Smooth muscle cell of the brain vasculature (primary cell): ENCODE measurements around the gene UBE2E1.
"Not testable (repeated sequence)": the region's sequence is repeated elsewhere in the genome, so short reads cannot be mapped to it uniquely, and the experiment has no call there.

ENCODE experiments used
- DNase-seq: peaks from one replicate; pipeline ENCODE4 v3.0.0-alpha.2; 2012; ENCODE audit warnings: low read depth, low spot score

The UBE2E1 gene

GRCh38 chr3:23916886-23917678 is 111.3 kb downstream of the UBE2E1 start, which contains the start of the genes NKIRAS1 and RPL15:
TSS of gene NKIRAS1 (minus strand) at chr3:23916990. CDS start at chr3:23910904, 6,086 bp downstream.
TSS of gene RPL15 (plus strand) at chr3:23917132. CDS start at chr3:23917860, 728 bp downstream.
- DNase-seq = peak; percentile 88

DNA sequence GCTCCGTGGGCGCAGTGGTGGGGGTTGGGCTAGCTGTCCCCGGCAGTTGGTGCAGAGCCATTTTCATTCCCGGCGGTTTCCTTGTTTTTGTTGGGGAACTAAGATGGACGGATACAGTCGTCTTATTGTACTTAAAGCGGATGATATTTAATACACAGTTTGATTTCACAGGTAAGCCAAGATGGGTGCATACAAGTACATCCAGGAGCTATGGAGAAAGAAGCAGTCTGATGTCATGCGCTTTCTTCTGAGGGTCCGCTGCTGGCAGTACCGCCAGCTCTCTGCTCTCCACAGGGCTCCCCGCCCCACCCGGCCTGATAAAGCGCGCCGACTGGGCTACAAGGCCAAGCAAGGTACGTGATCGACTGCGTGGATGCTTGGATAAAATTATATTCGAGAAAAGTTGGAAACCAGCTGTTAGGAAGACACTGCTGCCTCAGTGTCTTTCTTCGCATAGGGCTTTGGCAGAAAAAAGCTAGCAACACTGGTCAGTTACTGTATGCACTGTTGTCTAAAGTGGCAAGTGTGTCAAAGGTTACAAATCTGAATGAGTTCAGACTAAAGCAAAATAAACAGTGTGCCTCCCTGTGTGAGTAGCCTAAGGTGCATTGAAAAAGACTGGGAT is 112.0 kb downstream of the UBE2E1 start:
- DNase-seq = not testable (repeated sequence)

DNA sequence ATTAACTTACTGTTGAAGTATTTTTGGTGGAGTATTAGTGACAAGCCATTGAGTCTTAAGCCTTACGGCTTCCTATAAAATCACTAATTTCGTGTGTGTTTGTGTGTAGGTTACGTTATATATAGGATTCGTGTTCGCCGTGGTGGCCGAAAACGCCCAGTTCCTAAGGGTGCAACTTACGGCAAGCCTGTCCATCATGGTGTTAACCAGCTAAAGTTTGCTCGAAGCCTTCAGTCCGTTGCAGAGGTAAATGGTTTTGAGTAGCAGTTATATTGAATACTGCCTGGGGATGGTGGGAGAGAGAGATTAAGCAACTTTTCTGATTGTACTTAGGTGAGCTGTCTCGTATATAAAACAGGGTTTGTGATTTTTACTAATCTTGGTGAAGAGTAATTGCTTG is 112.6 kb downstream of the UBE2E1 start:
- not testable (repeated sequence) for DNase-seq

DNA sequence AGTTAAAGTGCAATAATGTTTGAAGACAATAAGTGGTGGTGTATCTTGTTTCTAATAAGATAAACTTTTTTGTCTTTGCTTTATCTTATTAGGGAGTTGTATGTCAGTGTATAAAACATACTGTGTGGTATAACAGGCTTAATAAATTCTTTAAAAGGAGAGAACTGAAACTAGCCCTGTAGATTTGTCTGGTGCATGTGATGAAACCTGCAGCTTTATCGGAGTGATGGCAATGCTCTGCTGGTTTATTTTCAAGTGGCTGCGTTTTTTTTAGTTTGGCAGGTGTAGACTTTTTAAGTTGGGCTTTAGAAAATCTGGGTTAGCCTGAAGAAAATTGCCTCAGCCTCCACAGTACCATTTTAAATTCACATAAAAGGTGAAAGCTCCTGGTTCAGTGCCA is 113.9 kb downstream of the UBE2E1 start:
- no peak for DNase-seq

DNA sequence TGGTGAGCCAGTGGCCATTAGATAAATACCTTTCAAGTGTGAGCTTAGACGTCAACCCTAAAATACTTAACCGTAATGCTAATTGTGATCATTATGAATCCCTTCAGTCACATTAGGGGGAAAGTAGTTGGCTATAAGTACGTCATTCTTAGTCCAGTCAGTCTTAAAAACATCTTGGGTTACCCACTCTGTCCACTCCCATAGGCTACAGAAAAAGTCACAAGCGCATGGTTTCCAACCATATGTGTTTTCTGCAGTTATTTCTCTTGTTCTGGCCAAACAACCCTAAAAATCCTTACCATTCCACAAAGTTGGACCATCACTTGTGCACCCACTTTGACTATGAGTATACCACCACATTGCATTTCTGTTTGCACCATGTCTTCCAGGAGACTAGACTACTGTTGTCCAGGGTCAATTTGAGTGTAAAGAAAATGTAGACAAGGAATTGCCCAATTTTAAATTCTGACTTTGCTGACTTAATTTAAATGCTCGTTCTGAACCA is 114.4 kb downstream of the UBE2E1 start:
- DNase-seq = no peak

DNA sequence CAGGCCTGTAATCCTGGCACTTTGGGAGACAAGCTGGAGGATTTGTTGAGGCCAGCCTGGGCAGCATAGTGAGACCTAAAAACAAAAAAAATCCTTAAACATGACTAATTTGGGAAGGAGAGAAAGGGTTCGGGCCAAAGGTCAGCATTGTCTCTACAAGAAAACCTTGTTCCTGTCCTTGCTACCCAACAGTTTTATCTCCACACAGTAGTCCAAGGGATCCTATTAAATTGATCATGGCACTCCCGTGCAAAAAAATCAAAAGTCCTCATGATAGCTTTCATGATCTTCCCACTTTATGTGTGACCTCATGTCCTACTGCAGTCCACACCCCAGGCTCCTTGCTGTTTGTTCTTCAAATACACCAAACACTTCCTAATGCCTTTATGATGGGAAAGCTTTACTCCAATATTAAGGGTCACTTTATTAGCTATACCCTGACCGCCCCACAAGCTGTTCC is 115.3 kb downstream of the UBE2E1 start:
- DNase-seq = no peak

GRCh38 chr3:23923786-23924185 is 118.0 kb downstream of the UBE2E1 start:
- peak; percentile 45 for DNase-seq

GRCh38 chr3:23926246-23926645 is 120.5 kb downstream of the UBE2E1 start:
- DNase-seq = no peak

GRCh38 chr3:23926736-23927135 is 121.0 kb downstream of the UBE2E1 start:
- no peak for DNase-seq

DNA sequence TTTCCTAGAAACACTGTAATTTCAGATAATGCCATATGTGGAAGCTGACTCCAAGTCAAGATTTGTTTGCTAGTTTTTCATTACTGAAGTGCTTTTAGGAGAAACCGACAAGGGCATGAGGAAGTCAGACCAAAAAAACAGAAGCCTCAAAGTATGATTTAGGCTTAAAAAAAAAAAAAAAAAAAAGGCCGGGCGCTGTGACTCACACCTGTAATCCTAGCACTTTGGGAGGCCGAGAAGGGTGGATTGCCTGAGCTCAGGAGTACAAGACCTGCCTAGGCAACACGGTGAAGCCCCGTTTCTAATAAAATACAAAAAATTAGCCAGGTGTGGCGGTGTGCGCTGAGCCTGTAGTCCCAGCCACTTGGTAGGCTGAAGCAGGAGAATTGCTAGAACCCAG is 122.8 kb downstream of the UBE2E1 start:
- no peak for DNase-seq

DNA sequence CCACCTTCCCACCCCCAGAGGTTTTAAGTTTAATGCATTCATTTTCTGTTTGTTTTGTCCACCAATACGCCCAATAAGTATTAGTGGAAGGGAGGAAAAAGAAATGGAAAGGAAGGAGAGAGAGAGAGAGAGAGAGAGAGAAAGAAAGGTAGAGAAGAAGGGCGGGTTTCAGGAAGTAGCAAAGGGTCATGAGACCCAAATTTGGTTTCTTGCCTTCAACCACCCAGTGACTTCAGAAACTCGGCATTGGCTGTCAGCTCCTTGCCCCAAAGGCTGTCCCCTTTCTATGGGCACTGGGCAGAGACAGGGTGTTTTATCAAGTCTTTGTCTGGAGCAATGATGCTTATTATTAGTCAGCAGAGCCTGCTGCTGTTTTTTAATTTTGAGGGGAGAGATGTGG is 125.8 kb downstream of the UBE2E1 start:
- DNase-seq = no peak

DNA sequence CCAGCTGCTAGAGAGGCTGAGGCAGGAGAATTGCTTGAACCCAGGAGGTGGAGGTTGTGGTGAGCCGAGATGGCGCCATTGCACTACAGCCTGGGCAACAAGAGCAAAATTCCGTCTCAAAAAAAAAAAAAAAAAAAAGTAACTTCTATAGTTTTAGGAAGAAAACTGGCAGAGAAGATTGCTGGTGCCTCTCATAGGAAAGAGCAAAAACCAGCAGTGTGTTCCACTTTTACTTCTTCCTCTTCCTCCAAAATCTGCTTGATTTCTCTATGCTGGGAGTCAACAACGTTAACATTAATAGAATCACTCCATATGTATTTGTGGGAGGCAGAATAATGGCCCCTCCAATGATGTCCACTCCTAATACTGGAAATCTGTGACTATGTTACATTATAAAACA is 126.8 kb downstream of the UBE2E1 start:
- DNase-seq = no peak

GRCh38 chr3:23934253-23934652 is 128.5 kb downstream of the UBE2E1 start:
- DNase-seq = no peak

- DNase-seq = no peak
Observed at GRCh38 chr3:23937296-23937695, 131.5 kb downstream of the UBE2E1 start.

- DNase-seq = no peak
Observed at GRCh38 chr3:23938688-23939087, 132.9 kb downstream of the UBE2E1 start.

- DNase-seq = no peak
Observed at GRCh38 chr3:23940775-23941174, 135.0 kb downstream of the UBE2E1 start.
